Amniotic epithelial cell (primary cell): ENCODE data around the gene MAGI2.
"Not testable (repeated sequence)": the region's sequence is repeated elsewhere in the genome, so short reads cannot be mapped to it uniquely, and the experiment has no call there.

Experiments
- DNase-seq: peaks from one replicate; pipeline ENCODE4 v3.0.0-alpha.2; 2010; ENCODE audit warnings: low read depth

Gene MAGI2

DNA sequence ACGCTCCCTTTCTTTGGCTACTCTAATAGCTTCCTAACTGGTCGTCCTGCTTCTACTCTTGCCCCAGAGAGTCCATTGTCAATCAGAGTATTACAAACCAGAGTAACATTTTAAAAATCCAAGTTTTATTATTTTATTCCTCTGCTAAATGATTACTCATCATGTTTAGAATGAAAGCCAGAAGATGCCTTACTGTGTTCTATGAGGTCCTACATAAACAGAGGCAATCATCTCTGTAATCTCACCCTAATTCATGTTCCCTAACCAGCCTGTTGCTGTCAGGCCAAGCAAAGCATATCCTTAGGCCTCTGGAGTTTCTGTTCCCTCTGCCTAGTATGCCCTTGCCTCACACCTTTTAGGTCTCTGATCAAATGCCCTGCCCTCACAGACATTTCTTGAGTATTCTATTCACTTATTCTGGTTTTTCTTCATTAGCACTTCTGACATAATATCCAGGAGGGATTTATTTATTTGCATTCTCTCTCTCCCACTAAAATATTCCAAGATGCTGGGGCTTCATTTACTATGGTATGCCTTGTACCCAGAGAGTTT lies 1157.3 kb downstream of the MAGI2 start:
- DNase-seq: no peak

DNA sequence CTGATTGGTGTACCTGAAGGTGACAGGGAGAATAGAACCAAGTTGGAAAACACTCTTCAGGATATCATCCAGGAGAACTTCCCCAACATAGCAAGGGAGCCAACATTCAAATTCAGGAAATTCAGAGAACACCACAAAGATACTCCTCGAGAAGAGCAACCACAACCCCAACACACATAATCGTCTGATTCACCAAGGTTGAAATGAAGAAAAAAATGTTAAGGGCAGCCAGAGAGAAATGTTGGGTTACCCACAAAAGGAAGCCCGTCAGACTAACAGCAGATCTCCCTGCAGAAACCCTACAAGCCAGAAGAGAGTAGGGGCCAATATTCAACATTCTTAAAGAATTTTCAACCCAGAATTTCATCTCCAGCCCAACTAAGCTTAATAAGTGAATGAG lies 1164.0 kb downstream of the MAGI2 start:
- peak; percentile 29 for DNase-seq

DNA sequence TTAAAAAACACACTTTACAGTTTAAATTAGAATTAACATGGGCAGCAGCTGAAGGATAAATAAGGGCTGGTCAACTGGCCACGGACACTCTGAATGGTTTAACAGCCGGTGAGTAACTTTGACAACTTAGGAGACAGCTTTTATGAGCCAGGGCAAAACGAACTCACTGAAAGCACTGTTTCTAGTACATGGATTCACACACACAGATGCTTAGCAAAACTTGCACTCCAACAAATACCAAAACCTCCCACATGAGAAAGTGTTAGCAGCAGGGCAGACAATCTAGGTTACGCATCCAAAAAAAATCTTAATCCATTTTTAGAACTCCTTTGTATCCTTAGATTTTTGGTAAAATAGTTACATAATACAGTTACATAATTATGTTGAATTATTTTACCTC lies 1168.5 kb downstream of the MAGI2 start:
- DNase-seq: no peak

DNA sequence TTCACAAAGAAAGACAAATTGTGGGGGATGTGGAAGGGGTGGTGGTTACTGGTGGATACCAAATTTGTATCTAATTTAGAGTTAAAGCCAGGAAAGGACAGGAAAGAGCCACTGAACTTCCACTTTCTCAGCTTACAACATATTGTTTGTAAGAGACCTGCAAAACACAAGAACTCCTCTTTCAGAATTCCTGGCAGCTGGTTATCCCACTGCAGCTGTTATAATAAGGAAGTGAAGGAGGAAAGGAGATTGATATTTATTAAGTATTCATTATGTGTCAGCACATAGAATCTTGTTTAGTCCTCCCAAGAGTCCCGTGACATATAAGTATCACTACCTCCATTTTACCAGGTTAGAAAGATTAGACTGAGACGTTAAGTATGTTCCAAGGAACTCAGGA lies 1173.2 kb downstream of the MAGI2 start:
- no peak for DNase-seq

DNA sequence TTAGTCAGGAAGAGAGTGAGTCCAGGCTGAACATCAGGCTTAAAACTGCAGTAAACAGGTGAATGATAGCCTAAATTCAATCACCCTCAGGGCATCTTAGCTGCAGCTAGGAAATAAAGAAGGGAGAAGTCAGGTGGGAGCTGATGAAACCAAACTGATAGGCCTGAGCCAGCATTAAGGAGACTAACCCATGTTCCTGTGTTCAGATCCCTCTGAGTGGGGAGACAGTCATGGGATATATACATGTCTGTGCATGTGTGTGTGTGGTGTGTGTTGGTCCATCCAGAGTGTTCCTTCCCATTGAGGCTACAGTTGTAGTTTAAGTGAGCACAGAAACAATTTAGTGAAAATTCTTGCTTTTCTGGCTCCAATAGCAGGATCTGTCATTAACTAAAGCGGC lies 1174.0 kb downstream of the MAGI2 start:
- no peak for DNase-seq

DNA sequence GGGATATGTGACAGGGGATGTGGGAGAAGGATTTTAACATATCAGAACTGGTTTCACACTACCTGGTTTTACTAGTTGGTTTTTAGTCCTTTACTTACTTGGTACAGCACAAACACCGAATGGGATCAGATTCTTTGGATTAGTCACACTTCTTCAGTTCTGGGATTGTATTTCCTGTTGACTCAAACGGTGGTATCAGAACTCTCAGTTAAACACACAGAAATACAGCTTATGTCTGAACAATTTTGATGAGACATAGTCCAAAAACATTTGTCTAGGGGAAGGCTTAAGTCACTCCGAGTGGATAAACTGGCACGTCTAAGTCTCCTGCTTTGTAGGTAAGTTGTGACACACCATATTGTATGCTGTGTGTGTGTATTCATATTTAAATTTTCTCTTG lies 1174.4 kb downstream of the MAGI2 start:
- peak; percentile 70 for DNase-seq

DNA sequence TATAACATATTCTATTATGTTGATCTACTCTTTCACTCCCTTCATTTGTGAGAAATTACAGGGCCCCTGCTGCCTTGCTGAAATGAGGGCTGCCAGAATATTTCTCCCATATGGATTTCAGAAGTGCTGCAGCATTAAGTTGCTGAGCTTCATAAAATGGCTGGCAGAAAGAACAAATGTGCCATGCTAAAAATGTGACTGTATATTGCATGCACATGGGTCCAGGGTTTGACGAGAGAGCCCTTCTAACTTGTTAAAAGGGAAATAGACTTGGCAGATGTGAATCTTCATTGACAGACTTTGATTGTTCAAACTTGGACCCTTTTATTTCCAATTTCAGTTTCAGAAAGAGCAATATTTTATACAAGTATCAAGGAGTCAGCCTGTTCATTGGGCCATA lies 1186.3 kb downstream of the MAGI2 start:
- DNase-seq: no peak

DNA sequence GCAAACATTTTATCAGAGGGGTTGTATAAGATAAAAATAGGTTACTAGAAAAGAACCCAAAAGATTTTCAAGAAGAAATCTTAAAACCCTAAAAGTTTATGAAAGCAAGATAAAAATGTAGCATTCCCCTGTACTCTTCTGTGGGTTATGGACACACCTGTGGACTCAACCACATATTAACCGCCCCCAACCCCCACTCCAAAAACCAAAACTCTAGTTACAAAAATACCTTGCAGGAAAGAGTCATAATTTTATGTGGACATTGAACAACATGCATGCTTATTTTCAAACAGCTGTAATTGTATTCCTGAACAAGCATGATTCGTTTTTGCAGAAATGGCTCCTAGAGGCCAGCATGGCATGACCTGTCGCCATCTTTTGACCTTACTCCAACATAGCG lies 1188.0 kb downstream of the MAGI2 start:
- DNase-seq: no peak

DNA sequence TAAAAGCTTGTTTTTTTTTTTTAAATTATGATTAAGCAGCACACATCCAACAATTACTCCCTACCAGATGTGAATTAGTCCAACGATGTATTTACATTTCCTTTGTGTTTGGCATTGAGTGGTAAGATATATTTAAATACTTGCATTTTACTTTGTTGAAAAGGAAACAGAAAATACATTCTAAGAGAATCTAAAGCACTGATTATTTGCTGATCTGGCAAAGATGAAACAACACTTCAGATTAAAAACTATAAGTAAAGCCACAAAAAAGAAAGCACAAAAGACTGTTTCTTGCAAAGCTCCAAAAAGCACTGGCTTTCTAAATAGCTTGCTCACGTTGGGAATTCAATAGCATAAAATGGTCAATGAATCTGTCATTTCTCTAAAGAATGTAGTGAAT lies 1188.4 kb downstream of the MAGI2 start:
- no peak for DNase-seq

DNA sequence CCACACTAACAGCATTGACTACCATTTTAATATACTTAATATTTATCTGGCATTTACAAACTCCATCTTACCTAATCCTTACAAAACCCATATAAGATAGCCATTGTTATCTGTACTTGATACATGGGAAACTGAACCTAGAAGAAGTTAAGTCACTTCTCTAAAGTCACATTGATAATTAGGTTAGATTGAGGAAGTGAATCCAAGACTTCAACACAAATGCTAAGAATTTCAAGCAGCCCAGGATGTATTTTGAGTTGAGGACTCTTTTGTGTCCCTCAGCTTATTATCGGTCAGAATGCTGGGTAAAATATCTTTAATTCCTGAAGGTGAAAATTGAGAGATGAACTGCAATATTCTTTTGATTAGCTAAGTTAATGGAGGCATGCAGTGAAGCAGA lies 1189.4 kb downstream of the MAGI2 start:
- DNase-seq: no peak

DNA sequence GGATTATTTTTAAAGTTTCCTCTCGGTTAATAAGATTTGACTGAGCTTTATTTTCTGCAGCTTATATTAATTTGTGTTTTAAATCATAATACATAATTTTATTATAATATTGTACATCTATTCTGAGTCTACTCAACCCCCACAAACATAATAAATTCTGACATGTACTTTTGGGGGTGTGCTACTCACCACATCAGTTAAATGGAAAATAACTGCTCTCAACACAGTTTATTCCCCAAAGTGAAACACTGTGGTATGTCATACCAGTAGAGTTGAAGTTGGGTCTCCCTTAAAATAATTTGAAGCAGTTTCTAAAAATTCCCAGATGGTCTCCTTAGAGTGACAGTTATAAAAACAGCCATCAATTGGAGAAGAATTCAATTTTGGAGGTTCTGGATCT lies 1191.7 kb downstream of the MAGI2 start:
- no peak for DNase-seq

DNA sequence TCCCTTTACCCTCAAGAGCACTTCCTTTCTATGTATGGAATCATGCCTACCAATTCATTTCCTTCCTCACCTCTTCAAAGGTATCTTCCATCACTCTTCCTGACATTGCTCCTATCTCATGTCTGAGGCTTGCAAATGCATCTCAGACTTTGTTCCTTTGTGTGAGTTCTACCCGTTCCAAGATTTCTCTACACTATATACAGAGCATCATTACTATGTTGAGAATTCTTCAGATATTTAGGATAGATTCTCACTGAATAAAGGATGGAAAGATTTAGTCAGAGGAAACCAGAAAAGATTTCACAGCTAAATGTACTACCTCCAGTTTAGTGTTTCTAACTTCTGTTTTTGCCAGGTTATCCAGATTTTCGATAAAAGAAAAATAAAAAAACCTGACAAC lies 1192.2 kb downstream of the MAGI2 start:
- DNase-seq: no peak

DNA sequence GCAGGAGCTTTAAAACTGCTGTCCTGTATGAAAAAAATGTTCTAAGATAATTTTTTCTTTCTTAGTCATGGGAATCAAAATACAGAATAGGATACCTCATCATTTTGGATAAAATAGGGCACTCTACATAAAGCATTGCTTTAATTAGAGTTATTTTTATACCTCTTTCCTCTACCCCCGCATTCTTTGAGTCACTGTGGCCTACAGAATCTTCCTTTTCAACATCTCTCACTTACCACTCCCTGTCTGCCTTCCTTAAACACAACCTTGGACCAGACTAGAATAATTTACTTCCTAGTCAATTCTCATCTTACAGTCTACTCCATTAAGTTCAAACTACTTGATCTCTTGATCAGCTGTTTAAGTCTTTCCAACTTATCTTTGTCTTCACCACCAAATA lies 1192.6 kb downstream of the MAGI2 start:
- no peak for DNase-seq

DNA sequence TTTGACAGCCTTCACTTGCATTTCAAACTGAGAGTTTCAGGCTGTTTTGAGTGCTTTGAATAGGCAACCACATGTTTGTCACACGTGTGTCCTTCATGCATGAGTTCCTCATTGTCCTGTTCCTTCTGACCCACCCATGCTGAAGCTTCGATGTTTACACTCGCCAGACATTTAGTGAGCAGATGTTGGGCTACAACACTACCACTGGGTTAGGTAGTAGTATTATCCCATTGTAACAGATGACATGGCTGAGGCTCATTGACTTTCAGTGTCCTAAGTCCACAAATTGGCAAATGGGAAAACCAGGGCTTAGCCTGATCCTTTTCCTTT lies 1198.8 kb downstream of the MAGI2 start:
- no peak for DNase-seq

DNA sequence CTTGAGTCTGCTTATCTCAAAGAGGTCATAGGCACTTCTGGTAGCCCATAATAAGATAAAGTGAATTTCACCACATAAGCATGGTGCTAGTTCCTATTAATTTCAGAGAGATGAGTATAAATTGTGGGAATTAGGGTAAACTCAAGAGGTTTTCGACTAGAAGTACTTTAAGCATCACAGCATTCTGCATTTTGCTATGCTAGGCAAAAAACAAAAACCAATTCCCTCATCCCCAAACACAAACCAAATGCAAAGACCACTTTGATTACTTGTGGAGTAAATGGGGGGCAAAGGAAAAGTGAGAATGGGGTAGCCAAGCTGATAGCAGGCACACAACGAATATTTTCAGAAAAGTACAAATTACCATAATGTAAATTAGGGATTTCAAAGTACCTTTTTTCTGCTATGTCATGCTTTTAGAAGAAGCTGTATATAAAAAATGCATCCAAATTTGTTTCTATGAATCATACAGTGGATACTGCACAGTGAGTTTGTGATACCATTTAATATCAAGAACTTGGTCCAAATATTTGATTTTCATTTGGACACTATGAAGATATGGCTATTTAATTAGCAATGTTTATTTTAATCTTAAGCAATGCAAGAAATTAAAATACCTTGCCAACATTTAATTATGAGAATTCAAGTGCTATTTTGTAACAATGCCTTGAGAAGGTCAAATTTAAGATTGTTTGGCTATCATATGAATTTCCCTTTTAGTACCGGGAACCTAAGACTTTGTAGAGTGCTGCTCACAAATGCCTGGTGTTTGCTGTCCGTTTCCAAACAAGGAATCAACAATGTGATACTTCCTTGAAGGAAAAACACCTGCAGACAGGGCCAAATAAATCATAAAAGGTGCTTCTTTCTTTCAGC lies 1199.4 kb downstream of the MAGI2 start:
- DNase-seq: no peak

DNA sequence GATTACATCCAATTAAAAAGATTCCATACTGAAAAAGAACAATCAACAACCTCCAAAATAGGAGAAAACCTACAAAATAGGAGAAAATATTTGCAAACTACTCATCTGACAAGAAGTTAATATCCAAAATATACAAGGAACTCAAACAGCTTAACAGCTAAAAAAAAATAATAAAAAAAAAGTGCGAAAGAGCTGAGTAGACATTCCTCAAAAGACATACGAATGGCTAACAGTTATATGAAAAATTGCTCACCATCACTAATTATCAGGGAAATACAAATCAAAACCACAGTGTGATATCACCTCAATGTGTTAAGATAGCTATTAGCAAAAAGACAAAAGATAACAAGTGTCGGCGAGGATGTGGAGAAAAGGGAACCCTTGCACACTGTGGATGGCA lies 1204.6 kb downstream of the MAGI2 start:
- no peak for DNase-seq

DNA sequence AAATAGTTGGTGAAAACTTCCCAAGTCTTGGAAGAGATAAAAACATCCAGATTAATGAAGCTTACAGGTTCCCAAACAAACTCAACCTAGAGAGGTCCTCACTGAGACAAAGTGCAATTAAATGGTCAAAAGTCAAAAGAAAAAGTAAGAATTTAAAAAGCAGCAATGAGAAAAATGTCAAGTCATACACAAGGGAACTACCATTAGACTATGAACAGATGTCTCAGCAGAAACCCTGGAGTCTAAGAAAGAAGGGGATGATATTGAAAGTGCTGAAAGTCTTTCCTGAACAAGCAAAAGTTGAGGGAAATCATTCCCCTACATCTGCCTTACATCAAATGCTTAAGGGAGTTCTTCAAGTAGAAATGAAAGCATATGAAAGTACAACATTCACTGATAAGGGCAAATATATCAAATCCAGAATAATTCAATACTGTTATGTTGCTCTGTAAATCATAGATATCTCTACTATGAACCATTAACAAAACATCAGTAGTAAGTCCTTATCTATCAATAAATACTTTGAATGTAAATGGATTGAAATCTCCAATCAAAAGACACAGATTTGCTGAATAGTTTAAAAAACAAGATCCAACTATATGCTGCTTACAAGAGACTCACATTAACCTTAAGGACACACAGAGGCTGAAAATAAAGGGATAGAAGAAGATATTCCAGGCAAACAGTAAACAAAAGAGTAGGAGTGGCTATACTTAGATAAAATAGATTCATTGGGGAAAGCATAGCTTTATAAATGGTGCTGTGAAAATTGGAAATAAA lies 1205.4 kb downstream of the MAGI2 start:
- no peak for DNase-seq

DNA sequence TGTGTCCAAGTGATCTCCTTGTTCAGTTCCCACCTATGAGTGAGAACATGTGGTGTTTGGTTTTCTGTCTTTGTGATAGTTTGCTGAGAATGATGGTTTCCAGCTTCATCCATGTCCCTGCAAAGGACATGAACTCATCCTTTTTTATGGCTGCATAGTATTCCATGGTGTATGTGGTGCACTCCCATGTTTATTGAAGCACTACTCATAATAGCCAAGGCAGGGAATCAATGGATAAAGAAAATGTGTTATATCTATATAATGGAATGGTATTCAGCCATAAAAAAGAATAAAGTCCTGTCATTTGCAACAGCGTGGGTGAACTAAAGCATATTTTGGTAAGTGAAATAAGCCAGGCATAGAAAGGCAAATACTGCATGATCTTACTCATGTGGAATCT lies 1213.3 kb downstream of the MAGI2 start:
- not testable (repeated sequence) for DNase-seq

DNA sequence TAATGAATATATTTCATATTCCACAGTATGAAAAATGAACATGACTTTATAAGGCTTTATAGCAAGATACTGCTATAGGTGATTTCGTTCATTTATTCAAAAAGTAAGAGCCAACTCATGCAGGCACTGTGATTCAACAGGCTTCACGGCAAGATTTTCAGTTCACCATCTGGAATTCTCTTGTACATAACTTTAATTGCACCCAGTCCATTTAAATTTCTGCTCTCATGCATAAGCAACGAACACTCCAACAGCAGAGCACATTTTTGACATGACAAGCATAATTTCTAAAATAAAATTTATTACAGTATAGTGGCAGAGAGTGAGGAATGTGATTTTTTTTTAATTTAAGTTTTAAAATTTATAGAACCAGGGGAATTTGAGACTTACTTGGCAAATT lies 1218.8 kb downstream of the MAGI2 start:
- DNase-seq: no peak

DNA sequence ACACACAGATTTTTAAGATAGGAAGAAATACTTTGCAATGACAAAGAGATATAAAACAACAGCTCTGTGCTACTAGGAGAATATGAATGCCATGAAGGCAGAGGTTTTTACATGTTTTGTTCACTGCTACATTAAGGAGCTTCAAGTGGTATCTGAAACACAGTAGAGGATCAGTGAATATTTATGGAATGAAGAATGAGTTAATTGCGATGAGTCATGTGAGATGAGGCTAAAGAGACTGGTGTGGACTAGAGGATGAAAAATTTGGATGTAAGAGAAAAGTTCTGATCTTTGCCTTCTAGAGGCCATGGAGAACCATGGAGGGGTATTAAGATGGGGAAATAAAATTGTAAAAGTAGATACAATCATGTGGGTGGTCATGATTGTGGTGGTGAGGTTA lies 1220.7 kb downstream of the MAGI2 start:
- DNase-seq: no peak

DNA sequence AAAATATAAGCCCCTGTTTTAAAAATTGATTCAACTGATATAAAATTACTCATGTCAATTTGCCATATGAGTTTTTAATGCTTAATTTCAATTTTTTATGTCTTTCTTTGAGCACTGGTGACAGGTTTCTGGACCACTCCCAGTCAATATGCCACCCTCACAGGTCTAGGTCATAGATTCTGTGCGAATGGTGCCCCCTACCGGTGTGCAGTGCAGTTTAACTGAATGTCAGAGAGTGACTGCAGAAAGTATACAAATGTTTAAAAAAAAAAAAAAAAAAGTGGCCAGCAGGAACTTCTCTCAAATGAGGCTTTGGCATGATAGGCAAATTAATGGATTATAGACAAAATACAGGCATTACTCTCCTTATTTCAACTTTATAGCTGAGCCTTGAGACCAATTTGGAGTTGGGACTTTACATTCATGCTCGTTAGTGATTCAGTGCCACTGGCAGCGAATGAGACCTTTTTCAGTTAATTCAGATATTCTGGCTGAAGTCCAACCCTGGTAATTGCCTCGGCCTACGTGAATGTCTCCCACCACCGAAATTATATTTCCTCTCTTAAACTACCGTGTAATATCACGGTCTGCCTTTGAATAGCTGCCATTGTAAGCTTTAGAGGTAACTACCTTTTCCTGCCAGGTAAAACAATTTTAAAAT lies 1227.3 kb downstream of the MAGI2 start:
- DNase-seq: peak; percentile 8

DNA sequence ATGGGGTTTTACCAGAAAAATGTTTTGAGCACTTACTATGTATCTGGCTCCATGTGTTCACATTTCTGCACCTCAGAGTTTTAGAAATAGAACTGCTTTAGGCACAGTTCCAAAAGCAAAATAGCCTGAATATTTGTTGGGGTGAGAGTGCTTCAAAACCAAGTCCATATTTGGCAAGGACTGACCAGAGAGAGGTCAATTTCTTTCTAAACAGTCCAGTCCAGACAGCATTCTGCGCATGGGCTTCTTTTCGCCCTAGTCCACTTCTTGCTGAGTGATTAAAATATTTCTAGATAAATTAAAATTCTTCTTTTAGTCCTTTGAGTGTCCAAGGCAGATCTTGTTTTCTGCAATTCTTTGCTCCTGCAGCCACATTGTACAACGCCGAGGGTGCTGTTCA lies 1227.9 kb downstream of the MAGI2 start:
- no peak for DNase-seq

DNA sequence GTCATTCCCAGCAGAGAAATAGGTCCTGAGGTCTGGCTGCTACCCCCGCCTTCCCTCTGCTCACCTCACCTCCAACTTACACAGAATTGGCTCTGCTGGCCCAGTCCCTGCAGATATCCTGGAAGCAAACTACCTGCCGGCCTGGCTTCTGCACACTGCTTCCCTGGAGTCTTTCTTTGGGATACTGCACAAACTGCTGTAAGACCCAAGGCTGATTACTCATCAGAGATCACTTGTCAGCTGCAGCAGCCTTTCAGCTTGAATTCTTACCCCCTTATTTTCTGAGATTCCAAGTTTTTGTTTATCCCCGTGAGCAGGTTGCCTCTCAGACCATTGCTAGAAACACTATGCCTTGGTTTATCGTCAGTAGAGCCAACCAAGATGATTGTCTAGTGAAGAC lies 1228.5 kb downstream of the MAGI2 start:
- DNase-seq: no peak
